ENCODE measurements around the gene COG4.

Gene COG4

GRCh38 chr16:70437017-70437581 is 86.3 kb downstream of the COG4 start:
- Histone ChIP-seq H3K4me2 (ENCODE audit: low read length) (peak overlapping the region; percentile 91), H2AFZ (peak overlapping the region; percentile 69), H3K9me3 (ENCODE audit: control insufficient read depth, low read length) (no peaks in the 10 kb centered on the region), H3K36me3 (ENCODE audit: control insufficient read depth, insufficient read depth, low read length) (no peaks in the 10 kb centered on the region), H3K9ac (no peak overlapping the region), H3K27ac (peak overlapping the region; percentile 80), H3K4me3 (ENCODE audit: low read depth, low read length) (peak overlapping the region; percentile 17), H3K79me2 (peaks cover 5% of the 10 kb centered on the region), H3K4me1 (peaks cover 51% of the 10 kb centered on the region), H3K27me3 (ENCODE audit: control insufficient read depth, insufficient read depth, low read length) (no peaks in the 10 kb centered on the region)
- TF ChIP-seq, protein P1, sequence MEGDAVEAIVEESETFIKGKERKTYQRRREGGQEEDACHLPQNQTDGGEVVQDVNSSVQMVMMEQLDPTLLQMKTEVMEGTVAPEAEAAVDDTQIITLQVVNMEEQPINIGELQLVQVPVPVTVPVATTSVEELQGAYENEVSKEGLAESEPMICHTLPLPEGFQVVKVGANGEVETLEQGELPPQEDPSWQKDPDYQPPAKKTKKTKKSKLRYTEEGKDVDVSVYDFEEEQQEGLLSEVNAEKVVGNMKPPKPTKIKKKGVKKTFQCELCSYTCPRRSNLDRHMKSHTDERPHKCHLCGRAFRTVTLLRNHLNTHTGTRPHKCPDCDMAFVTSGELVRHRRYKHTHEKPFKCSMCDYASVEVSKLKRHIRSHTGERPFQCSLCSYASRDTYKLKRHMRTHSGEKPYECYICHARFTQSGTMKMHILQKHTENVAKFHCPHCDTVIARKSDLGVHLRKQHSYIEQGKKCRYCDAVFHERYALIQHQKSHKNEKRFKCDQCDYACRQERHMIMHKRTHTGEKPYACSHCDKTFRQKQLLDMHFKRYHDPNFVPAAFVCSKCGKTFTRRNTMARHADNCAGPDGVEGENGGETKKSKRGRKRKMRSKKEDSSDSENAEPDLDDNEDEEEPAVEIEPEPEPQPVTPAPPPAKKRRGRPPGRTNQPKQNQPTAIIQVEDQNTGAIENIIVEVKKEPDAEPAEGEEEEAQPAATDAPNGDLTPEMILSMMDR (IDR thresholded peaks at IDR 0.05), result no peak

- Histone ChIP-seq H3K4me2 (ENCODE audit: low read length) (peak overlapping the region; percentile 42), H3K27me3 (ENCODE audit: control insufficient read depth, insufficient read depth, low read length) (no peaks in the 10 kb centered on the region), H3K4me3 (ENCODE audit: low read depth, low read length) (no peak overlapping the region), H3K4me1 (peaks cover 67% of the 10 kb centered on the region), H3K9me3 (ENCODE audit: control insufficient read depth, low read length) (no peaks in the 10 kb centered on the region), H3K9ac (no peak overlapping the region), H3K36me3 (ENCODE audit: control insufficient read depth, insufficient read depth, low read length) (no peaks in the 10 kb centered on the region), H3K79me2 (peaks cover 16% of the 10 kb centered on the region), H3K27ac (peak overlapping the region; percentile 70), H2AFZ (peak overlapping the region; percentile 22)
- TF ChIP-seq, protein P1 (IDR thresholded peaks at IDR 0.05), result no peak
Observed at GRCh38 chr16:70434484-70435260, 88.7 kb downstream of the COG4 start.

- peak overlapping the region; percentile 39 for H3K4me2 ChIP-seq (ENCODE audit: low read length)
- peak overlapping the region; percentile 70 for H3K27ac ChIP-seq
- TF ChIP-seq, protein P1 (IDR thresholded peaks at IDR 0.05), result no peak
- no peak overlapping the region for H3K9ac ChIP-seq
- H3K9me3 ChIP-seq (ENCODE audit: control insufficient read depth, low read length), result no peaks in the 10 kb centered on the region
- peaks cover 71% of the 10 kb centered on the region for H3K4me1 ChIP-seq
- no peak overlapping the region for H2AFZ ChIP-seq
- no peaks in the 10 kb centered on the region for H3K27me3 ChIP-seq (ENCODE audit: control insufficient read depth, insufficient read depth, low read length)
- peaks cover 16% of the 10 kb centered on the region for H3K79me2 ChIP-seq
- H3K4me3 ChIP-seq (ENCODE audit: low read depth, low read length), result no peak overlapping the region
- no peaks in the 10 kb centered on the region for H3K36me3 ChIP-seq (ENCODE audit: control insufficient read depth, insufficient read depth, low read length)
Observed at GRCh38 chr16:70433458-70434103, 89.8 kb downstream of the COG4 start.

DNA sequence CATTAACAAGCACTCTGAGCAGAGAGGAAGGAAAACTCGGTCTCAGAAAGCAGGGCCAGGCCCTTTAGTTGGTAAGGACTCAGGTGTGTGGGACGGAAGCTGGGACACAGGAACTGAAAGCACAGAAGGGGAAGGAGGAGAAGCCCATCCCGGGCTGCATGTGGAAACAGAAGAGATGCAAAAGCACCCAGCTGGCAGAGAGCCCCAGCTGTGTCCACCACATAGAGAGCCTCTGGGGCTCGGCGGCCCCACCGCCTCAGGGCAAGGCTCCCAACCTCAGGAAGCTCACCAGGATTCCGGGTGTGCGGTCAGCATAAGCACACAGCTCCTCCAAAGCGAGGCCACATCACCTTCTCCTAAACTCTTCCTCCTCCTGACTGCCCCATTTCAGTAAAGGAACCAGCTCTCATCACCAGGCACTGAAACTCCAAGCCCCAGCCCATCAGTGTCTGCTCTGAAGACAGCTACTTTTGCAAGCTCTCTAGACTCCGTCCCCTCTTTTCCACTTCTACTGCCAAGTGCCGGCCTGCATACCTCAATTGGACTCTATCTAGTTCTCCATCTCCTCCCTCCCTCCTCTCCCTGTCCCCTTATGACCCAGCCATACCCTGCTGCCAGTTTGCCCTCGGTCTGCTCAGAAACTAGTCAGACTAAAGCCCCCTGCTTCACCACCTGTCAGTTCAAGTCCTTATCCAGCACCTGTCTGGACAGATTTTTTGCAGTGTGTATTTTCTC is 90.5 kb downstream of the COG4 start:
- Histone ChIP-seq H3K36me3 (ENCODE audit: control insufficient read depth, insufficient read depth, low read length) (no peaks in the 10 kb centered on the region), H3K27me3 (ENCODE audit: control insufficient read depth, insufficient read depth, low read length) (no peaks in the 10 kb centered on the region), H3K4me2 (ENCODE audit: low read length) (peak overlapping the region; percentile 39), H3K9ac (no peak overlapping the region), H3K79me2 (peaks cover 16% of the 10 kb centered on the region), H3K9me3 (ENCODE audit: control insufficient read depth, low read length) (no peaks in the 10 kb centered on the region), H2AFZ (peak overlapping the region; percentile 26), H3K27ac (peak overlapping the region; percentile 70), H3K4me1 (peaks cover 78% of the 10 kb centered on the region), H3K4me3 (ENCODE audit: low read depth, low read length) (no peak overlapping the region)
- TF ChIP-seq, protein P1 (IDR thresholded peaks at IDR 0.05), result no peak
